ENCODE results near the gene PPP1R3G.
"Not testable (repeated sequence)": the region's sequence is repeated elsewhere in the genome, so short reads cannot be mapped to it uniquely, and the experiment has no call there.

The PPP1R3G gene

DNA sequence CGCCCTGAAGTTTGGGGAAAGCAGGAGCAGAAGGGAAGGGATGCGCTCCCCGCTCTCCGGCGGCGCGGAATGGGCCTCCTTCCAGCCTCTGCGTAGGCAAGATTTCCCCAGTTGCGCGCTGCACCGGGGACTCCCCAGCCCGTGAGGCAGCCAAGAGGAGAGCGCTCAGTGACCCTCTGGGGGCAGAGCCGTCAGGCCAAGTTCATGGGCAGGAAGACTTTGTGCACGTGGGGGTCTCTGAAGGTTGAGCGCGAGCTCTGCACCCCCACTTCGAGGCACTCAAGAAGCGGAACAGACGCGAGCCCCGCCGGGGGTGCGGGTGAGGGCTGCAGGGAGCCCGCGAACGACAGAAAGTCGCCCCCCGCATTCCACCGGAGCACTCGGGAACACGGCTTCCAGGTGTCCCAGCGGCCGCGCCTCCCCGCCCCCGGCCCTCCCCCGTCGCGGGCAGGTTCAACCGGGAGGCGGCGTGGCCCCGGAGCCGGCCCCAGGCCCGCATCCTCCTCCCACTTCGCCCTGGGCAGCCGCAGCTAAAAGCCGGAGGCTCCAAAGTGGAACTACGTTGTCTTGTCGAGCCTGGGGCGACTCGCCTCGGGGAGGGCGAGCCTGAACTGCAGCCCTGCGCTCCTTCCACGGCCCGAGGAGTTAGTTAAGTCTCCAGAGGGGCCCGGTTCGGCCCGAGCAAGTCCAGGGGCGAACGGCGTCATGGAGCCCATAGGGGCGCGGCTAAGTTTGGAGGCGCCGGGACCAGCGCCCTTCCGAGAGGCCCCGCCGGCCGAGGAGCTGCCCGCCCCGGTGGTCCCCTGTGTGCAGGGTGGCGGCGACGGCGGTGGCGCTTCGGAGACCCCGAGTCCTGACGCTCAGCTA is at the start of gene PPP1R3G:
Gene PPP1R3G (plus strand): TSS at position 561 of the 867 bp plus-strand sequence. CDS start 145 bp downstream, at position 706.
- no peak for DNase-seq (ENCODE audit: low read depth, low spot score)

DNA sequence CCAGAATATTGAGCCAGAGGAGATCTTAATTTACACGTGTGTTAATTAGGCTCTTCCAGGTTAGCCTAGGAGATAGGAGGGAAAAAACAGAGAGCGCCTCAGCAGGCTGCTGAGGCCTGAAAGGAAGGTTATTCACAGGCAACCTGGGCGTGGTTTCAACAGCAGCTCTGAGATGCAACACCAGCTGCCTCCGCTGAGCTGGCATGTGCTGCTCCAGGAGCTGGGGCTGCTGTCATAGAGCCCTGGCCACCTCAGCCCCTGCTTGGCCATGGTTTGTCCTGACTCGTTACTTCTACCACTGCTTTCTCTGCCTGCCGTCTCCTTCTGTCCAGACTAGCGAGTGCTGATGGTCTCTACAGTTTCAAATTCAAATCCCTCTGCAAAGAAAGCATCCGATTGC is 48.9 kb upstream of the PPP1R3G start:
- no peak for DNase-seq (ENCODE audit: low read depth, low spot score)

DNA sequence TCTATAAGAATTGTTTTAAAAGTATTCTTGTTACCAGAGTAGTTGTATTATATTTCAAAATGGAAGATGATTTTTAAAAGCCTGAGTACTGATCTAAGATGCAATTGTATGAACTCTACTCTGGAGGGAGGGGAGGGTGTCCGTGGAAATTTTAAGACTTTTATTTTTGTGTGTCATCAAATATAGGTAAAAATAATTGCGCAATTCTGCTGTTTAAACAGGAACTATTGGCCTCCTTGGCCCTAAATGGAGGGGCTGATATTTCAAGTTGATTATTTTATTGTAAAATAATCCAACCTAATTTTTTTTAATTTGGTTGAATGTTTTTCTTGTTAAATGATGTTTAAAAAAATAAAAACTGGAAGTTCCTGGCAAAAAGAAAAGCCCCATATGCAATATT is 43.2 kb upstream of the PPP1R3G start:
- DNase-seq (ENCODE audit: low read depth, low spot score): no peak

DNA sequence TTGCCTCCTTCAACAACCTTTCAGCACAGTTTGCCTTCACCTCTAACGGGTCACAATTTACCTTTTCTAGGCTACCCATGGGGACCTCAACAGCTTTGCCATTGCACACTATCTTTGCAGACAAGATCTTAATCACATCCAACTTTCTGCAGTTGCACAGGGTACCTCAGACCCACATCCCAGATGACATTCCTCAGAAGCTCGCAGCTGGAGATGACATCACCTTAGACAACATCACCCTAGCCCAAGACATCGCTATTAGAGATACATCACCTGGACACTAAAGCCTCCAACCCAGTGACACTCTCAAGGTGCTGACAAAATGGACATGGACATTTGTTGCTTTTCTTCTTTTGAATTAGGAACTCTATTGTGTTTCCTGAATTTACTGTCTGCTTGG is 42.7 kb upstream of the PPP1R3G start:
- no peak for DNase-seq (ENCODE audit: low read depth, low spot score)

DNA sequence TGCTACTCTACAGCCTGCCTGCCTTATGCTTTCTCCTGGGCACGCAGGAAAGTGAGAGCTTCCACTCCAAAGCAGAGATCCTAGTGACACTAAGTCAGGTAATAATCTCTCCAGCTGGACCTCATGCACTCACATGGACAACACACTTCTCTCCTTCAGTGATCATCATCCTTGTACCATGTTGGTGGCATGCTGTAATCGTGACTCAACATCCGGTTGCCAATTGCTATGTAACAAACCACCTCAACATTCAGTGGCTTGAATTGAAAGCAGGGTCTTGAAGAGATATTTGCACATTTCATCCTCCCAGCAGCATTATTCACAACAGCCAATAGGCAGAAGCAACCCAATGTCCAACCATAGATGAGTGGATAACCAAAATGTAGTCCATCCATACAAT is 40.3 kb upstream of the PPP1R3G start:
- DNase-seq (ENCODE audit: low read depth, low spot score): no peak

- no peak for DNase-seq (ENCODE audit: low read depth, low spot score)
Measured at GRCh38 chr6:5045416-5045815, 39.7 kb upstream of the PPP1R3G start.

DNA sequence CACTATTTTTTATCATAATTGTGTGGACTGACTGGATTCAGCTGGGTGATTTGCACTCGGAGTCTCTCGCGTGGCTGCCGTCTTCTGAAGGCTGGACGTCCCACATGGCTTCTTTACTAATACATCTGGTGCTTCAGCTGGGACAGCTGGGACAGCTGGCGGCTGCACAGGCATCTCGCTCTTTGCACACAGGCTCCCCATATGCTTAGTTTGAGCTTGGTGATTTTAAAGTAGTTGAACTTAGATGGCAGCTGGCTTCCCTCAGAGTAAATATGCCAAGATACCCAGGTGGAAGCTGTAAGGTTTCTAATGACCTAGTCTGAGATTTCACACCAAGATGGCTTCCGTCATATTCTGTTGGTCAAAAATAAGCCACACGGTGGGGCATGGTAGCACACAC is 38.7 kb upstream of the PPP1R3G start:
- no peak for DNase-seq (ENCODE audit: low read depth, low spot score)

DNA sequence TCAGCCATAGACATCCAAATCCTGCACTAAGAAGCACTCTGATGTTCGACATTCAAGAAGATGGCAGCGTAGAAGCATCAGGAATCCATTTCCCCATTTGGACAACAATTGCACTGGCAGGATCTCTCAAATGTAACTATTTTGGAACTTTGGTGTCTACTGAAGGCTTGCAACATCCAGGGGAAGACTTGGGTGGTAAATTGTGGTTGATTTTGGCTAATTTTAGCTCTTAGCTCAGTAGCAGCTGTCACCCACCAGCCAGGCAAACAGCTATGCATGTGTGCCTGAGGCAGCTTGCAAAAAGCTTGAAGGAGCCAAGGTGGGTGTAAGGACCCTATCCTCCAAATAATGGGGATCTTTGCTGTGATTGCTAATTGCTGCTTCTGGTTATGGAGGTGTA is 35.1 kb upstream of the PPP1R3G start:
- DNase-seq (ENCODE audit: low read depth, low spot score): no peak

- no peak for DNase-seq (ENCODE audit: low read depth, low spot score)
Measured at GRCh38 chr6:5051394-5051793, 33.7 kb upstream of the PPP1R3G start.

- DNase-seq (ENCODE audit: low read depth, low spot score): no peak
Measured at GRCh38 chr6:5053038-5053437, 32.1 kb upstream of the PPP1R3G start.

GRCh38 chr6:5053864-5054244 is 31.3 kb upstream of the PPP1R3G start:
- no peak for DNase-seq (ENCODE audit: low read depth, low spot score)

- no peak for DNase-seq (ENCODE audit: low read depth, low spot score)
Measured at GRCh38 chr6:5054245-5054873, 30.8 kb upstream of the PPP1R3G start.

DNA sequence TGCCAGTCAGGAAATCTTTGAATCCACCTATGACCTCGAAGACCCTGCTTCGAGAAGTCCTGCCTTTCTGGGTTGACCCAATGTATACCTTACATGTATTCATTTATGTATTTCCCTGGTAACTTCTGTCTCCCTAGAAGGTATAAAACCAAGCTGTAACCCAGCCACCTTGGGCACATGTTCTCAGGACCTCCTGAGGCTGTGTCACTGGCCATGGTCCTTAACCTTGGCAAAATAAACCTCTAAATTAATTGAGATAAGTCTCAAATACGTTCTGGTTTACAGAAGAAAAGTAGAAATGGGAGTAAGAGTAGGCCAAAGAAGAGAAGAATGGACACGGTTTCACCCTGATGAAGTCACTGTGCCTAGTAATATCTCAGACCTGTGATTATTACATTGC is 30.0 kb upstream of the PPP1R3G start:
- DNase-seq (ENCODE audit: low read depth, low spot score): no peak

DNA sequence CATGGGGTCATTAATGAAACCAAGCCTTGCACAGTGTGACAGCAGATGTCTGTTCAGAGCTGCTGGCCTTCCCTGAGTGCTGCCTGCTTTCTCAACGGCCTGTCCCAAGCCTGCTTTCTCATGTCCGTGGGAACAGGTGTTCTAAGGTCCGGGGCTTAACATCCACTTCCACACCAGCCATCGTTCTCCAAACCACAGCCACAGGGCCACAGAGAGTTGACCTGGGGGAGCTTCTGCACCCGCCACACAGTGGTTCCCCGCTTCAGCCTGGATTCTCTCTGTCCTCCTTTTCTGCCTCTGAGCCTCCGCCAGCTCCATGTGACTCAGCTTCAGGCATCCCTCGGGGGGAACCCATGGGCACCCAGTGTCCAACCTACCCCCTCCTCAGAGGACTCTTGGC is 26.9 kb upstream of the PPP1R3G start:
- no peak for DNase-seq (ENCODE audit: low read depth, low spot score)

GRCh38 chr6:5059036-5059896 is 25.9 kb upstream of the PPP1R3G start:
- DNase-seq (ENCODE audit: low read depth, low spot score): no peak

GRCh38 chr6:5060439-5060838 is 24.7 kb upstream of the PPP1R3G start:
- not testable (repeated sequence) for DNase-seq (ENCODE audit: low read depth, low spot score)

DNA sequence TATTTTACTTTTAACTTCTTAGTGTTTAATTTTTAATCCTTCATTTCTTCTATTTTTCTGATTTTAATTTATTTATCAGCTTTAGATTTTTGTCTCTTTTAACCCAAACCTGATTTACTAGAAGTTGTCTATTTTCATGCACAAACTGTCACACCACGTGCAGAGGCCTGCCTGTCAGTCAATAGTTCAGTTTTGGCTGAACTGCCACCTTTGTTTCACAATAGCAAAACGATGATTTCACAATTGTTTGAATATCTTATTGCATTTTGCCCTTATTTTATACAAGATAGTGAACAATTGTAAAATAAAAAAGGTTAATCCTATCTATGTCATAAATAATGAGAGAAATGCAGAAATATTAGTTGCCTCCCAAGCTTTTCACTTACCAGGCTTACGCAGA is 24.0 kb upstream of the PPP1R3G start:
- no peak for DNase-seq (ENCODE audit: low read depth, low spot score)

DNA sequence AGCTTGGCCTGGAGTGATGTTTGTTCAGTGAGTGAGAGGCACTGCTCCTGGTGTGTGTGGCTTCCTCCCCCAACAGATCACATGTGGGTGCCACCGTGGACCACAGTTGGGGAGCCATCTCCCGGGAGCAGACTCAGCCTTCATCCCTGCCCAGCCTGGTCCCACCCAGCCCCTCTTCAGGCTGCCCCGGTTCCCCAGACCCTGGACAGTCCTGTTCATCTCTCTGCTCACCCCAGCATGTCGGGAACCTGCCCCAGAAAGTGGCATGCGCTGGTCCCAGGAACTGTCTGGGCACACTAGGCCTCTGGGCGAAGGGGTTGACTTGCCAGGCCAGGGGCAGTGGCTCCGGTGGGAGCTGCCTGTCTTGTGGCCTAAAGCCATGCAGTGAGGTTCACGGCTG is 21.5 kb upstream of the PPP1R3G start:
- no peak for DNase-seq (ENCODE audit: low read depth, low spot score)

- no peak for DNase-seq (ENCODE audit: low read depth, low spot score)
Measured at GRCh38 chr6:5066456-5067093, 18.6 kb upstream of the PPP1R3G start.

GRCh38 chr6:5067305-5067704 is 17.8 kb upstream of the PPP1R3G start:
- DNase-seq (ENCODE audit: low read depth, low spot score): no peak

GRCh38 chr6:5068153-5068751 is 16.9 kb upstream of the PPP1R3G start:
- no peak for DNase-seq (ENCODE audit: low read depth, low spot score)
